NCI-H774 (cell line): ENCODE results near the gene PKP4.
A peak's percentile ranks its signal among the peaks of the same experiment; 100 is the strongest.

Experiments used
- DNase-seq: peaks from one replicate; lab custom pipeline; 2025; lab: John Stamatoyannopoulos, UW

Gene PKP4

DNA sequence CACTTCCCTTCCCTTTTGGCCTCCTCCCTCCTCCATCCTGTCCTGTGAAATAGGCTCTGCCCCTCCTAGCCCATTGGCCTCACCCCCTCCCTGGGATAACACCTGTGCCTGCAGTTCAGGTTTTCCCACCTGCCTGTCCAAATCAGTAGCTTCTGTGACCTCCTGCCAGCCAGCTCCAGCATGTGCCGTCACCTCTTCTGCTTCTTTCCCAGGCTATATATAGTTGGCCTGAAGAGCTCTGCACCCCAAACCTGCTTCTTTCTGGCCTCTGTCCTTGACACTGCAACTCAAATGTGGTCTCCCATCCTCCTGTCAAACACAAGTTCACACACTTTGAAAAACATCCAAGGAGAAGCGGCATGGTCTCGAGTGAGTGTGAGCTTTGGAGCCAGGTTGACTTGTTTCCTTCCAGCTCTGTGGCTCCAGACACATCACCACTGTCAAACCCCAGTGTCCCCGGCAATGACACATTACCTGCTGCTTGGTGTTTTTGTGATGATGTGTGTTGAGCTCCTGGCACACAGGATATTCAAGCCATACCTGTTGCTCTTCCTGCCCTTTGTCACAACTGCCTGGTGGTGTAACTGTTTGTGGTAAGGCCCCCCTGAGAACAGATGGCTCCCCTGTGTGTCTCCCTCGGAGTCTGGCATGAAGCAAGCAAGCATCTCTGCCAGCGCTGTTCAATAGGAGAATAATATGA is 194.8 kb downstream of the PKP4 start:
- no peak for DNase-seq

DNA sequence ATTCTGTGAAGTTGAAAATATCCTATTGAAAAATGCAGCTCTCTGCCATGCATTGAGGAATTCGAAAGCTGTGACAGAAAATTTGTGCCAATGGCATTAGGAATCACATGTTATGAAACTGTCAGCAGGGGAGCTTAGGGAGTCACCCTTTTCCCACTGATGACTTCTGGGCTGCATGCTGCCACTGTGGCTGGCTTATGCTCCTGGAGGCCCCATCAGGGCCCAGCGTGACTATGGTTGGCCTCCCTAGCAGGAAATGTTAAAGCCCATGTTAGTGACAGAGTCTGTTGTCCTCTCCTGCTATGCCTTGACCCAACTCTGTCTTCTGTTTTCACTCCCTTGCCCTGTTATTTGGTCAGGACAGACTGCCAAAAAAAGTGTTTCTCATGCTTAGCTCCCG is 198.9 kb downstream of the PKP4 start:
- no peak for DNase-seq

DNA sequence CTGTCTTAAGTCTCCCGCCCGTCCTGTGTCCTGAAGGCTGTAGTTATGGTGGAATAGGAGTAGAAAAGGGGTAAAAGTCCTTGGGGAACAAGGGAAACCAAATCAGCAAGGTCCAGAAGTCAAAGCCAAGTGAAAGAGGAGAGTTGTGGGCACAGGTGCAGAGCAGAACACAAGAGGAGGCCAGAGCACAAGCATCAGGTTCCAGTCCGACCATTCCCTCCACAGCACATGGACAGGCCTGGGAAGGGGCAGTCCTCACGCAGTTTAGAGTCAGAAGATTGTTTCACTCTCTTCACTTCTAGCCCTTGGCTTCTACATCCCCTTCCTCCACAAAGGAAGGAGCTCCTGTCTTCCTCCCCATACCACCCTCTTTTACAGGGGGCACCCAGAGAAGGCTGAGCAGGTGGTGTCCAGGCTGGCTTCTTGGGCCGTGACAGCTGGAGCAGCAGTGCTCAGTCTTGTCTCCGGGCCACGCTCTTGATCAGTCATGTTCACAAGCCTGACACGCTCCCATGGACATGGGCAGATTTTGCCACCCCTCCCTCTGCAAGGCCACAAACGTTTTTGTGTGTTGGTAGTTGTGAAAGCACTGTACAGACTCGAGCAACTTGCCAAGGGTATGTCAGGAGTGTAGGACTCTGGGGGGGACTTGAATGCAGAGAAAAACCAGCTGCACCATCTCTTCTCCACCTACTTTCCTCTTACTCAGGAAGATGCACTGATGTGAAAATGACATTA is 199.9 kb downstream of the PKP4 start:
- DNase-seq: no peak

DNA sequence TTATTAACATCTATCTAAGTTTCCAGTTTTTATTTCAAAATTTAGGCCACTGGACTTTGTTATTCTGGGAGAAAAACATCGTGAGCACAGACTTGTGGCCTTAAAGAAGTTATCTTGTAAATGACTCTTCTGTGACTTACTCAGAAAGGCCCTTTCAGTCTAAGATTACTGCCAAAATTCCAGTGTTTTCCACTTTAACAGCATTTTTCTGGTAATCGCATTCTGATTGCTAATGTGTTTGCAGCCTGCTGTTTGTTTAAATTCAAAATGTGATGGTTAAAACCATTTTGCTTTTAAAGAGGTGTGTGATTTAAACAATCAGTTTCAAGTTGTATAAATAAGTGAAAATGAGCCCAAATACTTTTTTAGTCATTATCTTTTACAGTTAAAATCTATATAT is 201.6 kb downstream of the PKP4 start:
- DNase-seq: no peak

DNA sequence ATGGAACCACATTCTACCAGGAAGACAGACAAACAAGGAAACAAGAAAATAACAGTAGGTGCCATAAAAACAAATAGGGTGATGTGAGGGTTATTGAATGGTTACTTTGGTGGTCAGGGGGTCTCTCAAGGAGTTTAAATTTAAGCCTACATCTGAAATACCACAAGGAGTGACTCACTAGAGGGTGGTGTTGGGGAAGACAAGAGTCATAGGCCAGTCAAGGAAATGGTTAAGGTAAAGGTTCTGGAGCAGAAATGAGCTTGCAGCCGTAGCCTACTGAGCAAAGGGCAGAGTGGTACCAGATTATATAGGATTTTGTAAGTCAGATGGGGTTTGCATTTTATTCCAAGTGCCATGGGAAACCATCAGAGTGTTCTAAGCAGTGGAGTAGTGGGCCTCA is 202.7 kb downstream of the PKP4 start:
- no peak for DNase-seq

DNA sequence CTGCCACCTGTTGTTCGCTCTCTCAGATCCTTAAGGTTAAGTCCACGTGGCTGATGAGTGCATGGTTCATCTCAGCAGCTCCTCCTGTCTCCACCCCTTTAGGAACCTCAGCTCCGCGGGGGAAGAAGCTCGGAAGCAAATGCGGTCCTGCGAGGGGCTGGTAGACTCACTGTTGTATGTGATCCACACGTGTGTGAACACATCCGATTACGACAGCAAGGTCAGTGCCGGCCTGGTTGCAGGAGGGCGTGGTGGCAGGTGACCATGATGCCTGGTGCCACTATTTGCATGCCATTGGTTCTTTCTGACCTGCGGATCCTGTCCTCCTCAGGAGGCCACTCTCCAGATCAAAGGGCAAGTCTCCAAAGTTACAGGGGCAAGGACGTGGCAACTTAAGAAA is 204.5 kb downstream of the PKP4 start:
- DNase-seq: no peak

DNA sequence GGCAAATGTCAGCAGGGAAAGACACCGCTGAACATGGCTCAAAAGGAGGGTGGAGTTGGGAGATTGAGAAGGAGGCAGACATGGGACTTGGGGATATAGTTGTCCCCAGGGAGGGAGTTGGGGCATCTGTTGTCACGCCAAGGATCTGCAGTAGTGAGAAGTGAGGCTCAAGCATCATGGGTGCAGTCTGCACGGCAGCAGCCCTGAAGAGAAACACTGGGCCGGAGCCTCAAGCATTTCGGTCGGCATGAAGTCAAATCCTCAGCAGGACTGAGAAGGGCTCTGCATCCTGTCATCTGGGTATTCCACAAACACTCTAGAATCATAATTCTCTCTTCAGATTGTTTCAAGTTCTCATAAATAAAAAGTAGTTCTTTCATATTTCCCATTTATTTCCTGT is 205.7 kb downstream of the PKP4 start:
- no peak for DNase-seq

DNA sequence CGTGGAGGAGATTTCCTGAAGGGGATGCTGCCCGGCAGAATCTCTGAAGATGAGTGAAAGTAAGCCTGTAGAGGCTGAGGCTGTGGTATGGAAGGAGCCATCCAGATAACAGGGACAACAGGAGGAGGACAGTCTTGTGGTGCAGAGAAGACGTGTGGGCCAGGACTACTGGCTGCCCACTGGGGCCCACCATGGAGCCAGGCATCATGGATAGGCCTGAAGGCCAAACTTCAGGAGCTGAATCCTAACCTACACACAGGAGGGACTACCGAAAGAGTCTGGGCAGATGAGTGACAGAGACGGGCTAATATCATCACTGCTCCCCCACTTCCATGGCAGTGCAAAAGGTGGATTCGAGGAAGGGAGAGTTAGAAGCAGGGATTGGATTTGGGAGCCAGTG is 207.0 kb downstream of the PKP4 start:
- DNase-seq: no peak

DNA sequence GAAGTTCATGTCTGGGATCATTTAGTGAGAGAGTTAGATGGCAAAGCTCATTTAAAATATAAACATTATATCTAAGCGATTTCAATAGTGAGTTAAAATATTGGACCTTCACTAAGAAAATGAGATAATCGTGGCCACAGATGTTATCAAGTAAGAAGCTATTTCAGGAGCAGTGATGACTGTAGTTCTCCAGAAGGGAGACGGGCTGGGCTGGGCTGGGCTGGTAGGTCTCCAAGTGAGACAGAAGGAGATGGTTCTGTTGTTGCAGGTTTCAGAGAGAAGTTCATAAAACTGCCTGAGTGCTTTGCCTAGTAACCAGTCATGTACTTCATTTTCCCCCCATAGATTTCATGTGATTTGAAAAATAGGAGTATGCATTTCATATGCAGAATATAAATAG is 208.2 kb downstream of the PKP4 start:
- DNase-seq: no peak

DNA sequence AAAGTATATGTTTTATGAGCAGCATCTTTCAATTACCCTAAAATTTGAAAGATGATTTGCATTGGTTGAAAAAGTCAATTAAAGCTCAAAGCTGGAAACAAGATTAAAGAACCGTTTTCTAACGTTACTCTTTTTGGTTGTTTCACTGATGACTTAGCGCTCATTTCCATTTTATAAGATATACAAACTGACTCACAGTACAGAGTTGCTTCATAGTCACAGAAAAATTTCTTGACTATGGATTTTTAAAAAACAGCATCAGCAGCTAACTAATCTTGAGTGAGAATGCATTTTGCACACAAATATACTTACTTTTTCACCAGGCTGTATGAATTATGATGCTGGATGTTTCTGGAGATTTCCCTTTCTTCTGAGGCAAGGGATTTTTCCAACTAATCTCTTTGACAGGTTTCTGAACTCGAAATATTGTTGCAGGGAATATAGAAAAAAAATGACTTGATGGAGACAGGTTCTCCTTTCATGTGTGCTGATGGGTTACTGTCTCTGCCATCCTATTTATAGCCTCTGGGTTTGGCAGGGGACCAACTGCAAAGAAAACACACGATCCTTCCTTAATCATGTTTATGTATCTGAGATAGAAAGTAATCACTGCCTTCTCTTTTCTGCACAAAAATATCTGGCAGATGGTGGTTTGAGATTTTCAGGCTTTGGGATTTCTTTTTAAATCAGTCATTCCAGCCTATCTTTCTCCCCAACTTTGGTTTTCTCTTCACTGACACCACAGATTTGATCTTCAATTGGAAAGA is 209.0 kb downstream of the PKP4 start:
- no peak for DNase-seq

DNA sequence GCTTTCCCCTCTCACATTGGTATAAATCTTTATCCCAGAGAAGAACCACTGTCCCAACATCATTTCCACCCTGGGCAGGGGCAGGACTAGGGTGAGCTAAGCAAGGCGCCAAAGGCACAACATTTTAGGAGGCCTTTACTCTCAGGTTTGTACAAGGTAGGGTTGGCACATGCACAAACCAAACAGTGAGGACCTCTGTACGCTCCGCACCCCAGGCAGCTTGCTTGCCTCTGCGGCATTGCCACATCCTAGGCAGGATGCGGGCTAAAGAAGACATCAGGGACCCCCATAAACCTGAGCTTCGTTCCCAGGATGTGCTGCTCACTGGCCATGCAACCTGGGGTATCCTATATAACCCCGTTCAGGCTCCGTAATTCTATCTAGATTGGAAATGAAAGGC is 210.2 kb downstream of the PKP4 start:
- no peak for DNase-seq

DNA sequence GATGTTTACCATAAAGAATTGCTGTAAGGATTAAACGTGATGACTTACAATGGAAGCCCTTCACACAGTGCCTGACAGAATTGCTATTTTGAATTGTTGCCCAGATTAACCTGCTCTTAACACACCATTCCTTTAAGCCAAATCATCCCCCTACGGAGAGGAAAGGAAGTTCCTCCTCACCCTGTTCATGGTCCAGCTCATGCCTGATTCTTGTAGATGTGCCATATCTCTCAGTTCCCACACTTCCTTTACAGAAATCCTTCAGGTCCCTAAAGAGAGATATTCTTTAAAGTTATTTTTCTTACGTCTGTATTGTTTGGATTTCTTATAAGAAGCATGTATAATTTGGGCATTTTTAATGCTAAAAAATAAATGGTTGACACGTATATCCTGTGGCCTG is 210.8 kb downstream of the PKP4 start:
- DNase-seq: no peak

DNA sequence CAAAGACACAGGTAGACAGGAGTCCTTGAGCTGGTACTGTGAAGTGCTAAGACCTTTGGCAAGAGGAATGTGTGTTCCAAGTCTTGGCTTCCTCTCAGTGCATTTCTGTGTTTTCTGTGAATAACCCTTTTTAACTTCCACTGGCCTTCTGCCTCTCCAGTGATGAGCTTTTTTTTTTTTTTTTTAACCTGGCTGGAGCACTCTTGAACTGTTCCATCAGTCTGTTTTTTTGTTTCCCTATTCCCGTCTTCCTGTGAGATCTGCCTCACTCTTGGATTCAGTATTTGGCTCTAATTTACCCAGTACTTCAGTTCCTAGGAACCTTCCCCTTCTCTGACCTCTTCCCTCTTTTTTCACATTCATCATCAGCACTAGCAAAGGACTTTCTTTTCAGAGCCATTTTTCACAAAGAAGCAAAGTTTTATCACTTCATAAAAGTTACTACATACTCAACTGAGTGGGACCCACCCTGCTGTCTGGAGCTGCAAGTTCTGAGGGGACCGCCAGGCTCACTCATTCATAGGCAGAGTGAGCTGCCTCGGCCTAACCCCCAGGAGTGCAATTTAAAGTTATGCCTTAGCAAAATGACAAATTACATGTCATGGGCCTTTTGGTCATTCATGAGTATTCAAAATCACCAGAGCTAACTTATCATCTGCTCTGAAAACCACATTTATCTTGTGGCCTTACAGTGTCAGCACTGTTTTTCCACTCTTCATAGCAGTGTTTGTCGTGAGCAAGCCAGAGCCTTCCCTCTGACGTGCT is 211.4 kb downstream of the PKP4 start:
- DNase-seq: no peak

DNA sequence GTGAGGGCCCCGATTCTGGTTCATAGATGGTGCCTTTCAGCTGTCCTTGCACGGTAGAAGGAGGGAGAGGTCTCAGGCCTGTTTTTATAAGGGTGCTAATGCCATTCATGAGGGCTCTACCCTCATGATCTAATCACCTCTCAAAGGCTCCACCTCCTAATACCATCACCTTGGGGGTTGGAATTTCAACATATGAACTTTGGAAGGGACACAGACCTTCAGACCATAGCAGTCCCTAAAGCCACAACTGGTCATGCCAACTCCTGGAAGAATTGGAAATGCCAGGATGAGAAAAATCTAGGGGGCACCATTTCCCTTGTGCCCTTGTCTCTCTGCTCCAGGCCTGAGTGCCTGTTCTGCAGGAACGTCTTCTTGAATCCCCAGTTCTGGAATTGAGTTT is 213.5 kb downstream of the PKP4 start:
- no peak for DNase-seq

DNA sequence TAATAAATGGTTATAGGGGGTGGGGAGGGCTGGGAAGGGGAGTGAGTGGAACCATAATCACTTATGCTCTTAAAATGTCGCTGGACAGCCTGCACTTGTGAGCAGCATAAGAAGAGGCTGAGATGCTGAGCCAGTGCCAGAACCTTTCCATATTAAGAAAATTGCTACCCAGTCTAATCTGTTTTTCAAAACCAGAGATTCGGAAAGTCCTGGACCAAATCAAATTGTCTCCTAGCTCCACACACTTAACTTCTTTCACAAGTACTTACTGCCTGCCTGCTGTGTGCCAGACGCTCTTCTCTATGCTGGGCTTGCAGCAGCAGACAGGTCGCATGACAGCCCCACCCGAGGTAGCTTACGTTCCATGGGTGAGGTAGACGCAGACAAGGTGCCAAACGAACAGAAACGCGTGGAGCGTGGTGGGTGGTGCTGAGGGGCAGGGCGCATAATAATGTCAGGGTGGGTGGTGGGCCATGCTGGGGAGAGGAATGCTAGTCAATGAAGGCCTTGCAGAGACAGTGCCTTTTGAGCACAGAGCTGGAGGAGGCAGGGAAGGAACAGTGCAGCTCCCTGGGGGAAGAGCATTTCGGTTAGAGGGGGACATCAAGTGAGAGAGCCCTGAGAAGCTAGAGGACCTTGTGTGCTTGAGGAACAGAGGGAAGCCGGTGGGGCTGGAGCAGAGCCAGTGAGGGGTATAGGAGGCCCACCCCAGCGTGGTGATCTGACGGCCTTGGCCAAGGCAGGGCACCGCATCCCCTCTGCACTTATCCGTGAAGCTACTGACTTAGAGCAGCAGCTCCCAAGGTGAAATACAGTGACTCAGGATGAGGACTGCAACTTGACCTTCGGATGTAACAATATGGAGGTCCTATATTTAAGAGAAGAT is 214.9 kb downstream of the PKP4 start:
- no peak for DNase-seq

DNA sequence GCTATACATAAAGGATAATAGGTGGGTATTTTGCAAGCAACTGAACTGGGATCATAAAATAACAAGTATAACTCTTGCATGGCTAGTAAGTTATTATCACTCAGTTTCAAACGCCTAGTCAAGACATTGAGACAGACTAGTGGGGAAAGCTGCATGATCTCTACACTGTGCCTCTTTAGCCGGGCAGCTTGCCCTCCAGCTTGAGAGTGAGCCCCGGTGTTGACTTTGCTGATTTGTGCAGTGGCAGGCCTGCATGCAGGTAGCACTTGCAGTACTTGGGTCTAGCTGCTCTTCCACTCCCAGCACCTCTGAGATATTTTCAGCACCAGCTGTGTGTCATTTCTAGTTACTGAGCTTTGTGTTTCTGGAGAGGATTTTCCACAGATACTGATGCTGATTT is 219.5 kb downstream of the PKP4 start:
- no peak for DNase-seq

DNA sequence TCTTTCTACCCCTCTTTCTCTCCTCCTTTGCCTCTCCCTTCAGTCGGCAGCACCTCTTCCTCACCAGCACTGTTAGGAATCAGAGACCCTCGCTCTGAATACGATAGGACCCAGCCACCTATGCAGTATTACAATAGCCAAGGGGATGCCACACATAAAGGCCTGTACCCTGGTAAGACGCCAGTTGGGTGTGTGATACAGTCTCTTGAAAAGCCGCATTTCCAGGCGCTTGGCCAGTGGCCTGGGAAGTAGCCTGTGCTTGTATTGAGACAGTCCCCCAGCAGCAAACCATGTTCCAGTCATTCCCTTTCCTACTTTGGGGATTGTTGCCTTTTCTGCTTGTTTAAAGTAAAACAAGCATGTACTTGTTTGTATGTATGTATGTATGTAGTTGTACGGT is 219.9 kb downstream of the PKP4 start:
- no peak for DNase-seq

DNA sequence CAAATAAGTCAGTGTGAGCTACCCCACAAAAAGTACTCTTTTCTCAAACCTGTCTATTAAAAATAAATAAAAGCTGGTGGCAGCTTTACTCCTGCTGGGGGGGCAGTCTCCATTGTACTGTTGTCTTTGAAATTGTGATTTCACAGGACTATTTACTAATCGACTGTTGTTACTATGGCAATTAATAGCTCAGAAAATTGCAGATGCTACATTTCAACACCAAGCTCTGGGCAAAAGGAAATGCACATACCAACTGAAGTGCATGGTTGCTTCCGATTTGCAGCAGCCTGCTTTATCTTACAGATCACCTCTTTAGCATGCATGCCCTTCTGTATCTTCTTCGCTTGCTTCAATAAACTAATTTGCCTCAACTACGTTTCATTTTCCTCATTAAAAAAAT is 220.8 kb downstream of the PKP4 start:
- peak; percentile 43 for DNase-seq

DNA sequence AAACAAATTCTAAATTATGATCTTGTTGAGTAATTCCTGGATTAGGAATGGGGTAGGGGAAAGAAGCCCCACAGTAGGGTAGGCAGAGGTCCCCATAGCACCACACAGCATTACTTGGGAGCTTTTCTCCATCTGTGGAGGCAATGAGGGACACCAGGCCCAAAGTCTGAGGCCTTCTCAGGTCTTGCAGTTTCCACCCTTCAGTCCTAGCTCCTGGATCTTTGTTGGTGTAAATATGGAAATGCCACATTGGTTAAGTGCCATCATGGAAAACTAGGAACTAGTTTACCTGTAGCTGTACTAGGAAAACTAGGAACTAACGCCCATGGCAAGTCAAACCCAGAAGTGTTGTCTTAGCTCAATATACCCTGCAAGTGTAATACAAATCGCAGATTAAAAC is 225.1 kb downstream of the PKP4 start:
- DNase-seq: no peak

DNA sequence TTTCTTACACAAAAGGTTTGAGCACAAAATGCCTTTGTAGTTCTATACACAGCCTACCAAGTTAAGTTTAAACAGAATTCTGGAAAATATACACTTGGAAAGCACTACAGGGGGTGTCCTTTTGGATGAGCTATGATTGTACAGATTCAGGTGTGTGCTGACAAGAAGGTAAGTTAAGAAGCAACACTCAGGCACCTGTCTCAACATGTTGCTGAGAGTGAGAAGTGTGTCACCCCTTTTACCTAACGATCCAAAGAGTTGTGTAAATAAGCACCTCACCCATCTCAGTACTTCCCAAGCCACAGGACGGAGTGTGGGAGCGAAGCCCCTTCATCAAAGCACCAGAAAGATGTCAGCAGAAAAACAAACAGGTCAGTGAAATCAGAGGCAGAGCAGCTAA is 228.9 kb downstream of the PKP4 start:
- no peak for DNase-seq

DNA sequence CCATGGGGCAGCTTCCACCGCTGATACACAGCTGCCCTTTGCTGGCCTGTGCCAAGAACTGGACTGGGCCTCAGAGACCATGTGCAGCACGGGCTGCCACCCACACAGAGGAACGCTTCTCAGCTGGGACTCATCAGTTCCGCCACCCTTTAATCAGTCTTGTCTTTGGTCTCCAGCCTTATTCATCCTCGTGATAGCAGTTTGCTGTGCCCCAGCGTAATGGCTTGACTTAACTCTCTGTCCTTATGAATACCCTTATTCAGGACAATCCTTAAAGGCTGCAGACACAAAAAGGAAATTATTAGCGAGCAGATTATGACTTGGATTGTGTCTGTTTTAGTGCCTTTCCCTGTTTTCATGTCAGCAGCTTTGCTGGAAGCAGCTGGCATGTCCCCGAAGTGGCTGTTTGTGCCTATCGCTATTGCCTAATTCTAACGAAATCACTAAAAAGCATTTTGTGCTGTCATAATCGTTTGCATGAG is 229.5 kb downstream of the PKP4 start:
- no peak for DNase-seq
